Limb (tissue), 2 donors: ENCODE data around the gene TIMP2.
A peak's percentile ranks its signal among the peaks of the same experiment; 100 is the strongest.
"Not testable (repeated sequence)": the region's sequence is repeated elsewhere in the genome, so short reads cannot be mapped to it uniquely, and the experiment has no call there.

ENCODE experiments used
- DNase-seq, 2 donors: peaks; one replicate each; pipeline ENCODE4 v3.0.0-alpha.2; 2016; ENCODE audit errors: extremely low spot score in 2 of 2

The TIMP2 gene

GRCh38 chr17:78933025-78933958 is 8.1 kb upstream of the TIMP2 start:
- DNase-seq = no peak

- no peak for DNase-seq
Measured at GRCh38 chr17:78929908-78930775, 5.0 kb upstream of the TIMP2 start.

- peak; percentile 77 to 78 for DNase-seq
Measured at GRCh38 chr17:78925662-78926555, 722 bp upstream of the TIMP2 start.

GRCh38 chr17:78924481-78925151 is 571 bp downstream of the TIMP2 start:
- DNase-seq = peak in 1 of 2 donors; percentile 69

GRCh38 chr17:78923660-78924453 is 1.3 kb downstream of the TIMP2 start:
- DNase-seq = peak in 1 of 2 donors; percentile 49

- DNase-seq = no peak
Measured at GRCh38 chr17:78922816-78923498, 2.2 kb downstream of the TIMP2 start.

- no peak for DNase-seq
Measured at GRCh38 chr17:78921437-78921971, 3.7 kb downstream of the TIMP2 start.

- DNase-seq = no peak
Measured at GRCh38 chr17:78920528-78920927, 4.7 kb downstream of the TIMP2 start.

- DNase-seq = no peak
Measured at GRCh38 chr17:78919861-78920450, 5.2 kb downstream of the TIMP2 start.

- no peak for DNase-seq
Measured at GRCh38 chr17:78918979-78919378, 6.2 kb downstream of the TIMP2 start.

GRCh38 chr17:78917451-78918275 is 7.5 kb downstream of the TIMP2 start:
- no peak for DNase-seq

- DNase-seq = no peak
Measured at GRCh38 chr17:78915872-78916632, 9.1 kb downstream of the TIMP2 start.

GRCh38 chr17:78913115-78913514 is 12.1 kb downstream of the TIMP2 start:
- no peak for DNase-seq

- DNase-seq = no peak
Measured at GRCh38 chr17:78912082-78912481, 13.1 kb downstream of the TIMP2 start.

GRCh38 chr17:78911543-78911942 is 13.6 kb downstream of the TIMP2 start:
- not testable (repeated sequence) for DNase-seq

- DNase-seq = no peak
Measured at GRCh38 chr17:78910497-78911284, 14.5 kb downstream of the TIMP2 start.
